NB4 (cell line): ENCODE results near the gene TAS2R42.
A peak's percentile ranks its signal among the peaks of the same experiment; 100 is the strongest.

Experiments used
- DNase-seq: peaks from one replicate; pipeline ENCODE4 v3.0.0; 2010; ENCODE audit warnings: low read depth
- H3K4me3 ChIP-seq: one replicate; pipeline ENCODE4 v1.5.1; 2011; ENCODE audit warnings: mild to moderate bottlenecking, low read depth, low read length, moderate library complexity
- MYC ChIP-seq: IDR thresholded peaks from 2 replicates; pipeline ENCODE4 v1.6.1; 2011; ENCODE audit warnings: low read depth, low read length
- POLR2A ChIP-seq: IDR thresholded peaks from 2 replicates; pipeline ENCODE4 v1.6.1; 2011; ENCODE audit warnings: mild to moderate bottlenecking; ENCODE audit not compliant: insufficient read length; ENCODE audit errors: extremely low read depth
- TF ChIP-seq, protein P1 (sequence below): IDR thresholded peaks from 2 replicates; pipeline ENCODE4 v1.6.1; 2011; ENCODE audit warnings: low read depth, low read length
- TF ChIP-seq, protein P2 (sequence below): IDR thresholded peaks from one replicate; pipeline ENCODE4 v1.5.1; 2012; ENCODE audit warnings: low read depth, low read length

Gene TAS2R42

DNA sequence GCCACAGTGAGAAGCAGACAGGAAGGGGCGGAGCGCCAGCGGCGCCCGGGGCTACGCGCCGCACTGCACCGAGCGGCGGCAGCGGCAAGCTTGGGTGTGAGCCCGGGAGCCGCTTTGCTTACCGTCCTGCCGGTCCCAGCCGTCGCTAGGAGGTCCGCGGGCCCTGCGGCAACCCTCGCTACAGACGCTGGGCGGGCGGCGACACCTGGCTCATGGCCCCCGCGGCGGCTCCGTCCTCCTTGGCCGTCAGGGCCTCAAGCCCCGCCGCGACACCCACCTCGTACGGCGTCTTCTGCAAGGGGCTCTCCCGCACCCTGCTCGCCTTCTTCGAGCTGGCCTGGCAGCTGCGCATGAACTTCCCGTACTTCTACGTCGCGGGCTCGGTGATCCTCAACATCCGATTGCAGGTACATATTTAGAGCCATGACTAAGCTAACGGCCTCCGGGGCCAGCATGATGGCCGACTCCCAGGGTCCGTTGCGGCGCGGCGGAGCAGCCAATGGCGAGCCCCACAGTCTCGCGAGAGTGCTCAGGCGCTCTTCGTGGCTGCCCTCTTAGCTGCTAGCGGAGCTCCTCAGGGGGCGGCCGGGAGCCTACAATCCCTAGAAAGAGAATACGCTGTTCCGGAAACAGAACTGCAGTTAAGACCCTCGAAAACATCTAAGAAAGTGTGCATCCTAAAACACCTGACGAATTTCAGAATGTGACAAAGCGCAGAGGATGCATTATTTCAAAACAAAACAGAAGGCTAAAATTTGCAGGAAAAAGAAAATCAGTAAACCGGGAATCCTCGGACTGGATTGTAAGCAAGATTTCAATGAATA, 15.4 kb downstream of the TAS2R42 start, which contains the start of gene SMIM10L1:
Gene SMIM10L1 (plus strand): TSS at position 50 of the 824 bp plus-strand sequence. CDS start 163 bp downstream, at position 213.
- H3K4me3 ChIP-seq = peak within 1 kb of the TSS; percentile 98
- peak; percentile 95 for DNase-seq
- TF ChIP-seq, protein P1, sequence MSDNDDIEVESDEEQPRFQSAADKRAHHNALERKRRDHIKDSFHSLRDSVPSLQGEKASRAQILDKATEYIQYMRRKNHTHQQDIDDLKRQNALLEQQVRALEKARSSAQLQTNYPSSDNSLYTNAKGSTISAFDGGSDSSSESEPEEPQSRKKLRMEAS = peak; percentile 55
- peak; percentile 76 for TF ChIP-seq POLR2A
- peak; percentile 19 for TF ChIP-seq MYC
- TF ChIP-seq, protein P2, sequence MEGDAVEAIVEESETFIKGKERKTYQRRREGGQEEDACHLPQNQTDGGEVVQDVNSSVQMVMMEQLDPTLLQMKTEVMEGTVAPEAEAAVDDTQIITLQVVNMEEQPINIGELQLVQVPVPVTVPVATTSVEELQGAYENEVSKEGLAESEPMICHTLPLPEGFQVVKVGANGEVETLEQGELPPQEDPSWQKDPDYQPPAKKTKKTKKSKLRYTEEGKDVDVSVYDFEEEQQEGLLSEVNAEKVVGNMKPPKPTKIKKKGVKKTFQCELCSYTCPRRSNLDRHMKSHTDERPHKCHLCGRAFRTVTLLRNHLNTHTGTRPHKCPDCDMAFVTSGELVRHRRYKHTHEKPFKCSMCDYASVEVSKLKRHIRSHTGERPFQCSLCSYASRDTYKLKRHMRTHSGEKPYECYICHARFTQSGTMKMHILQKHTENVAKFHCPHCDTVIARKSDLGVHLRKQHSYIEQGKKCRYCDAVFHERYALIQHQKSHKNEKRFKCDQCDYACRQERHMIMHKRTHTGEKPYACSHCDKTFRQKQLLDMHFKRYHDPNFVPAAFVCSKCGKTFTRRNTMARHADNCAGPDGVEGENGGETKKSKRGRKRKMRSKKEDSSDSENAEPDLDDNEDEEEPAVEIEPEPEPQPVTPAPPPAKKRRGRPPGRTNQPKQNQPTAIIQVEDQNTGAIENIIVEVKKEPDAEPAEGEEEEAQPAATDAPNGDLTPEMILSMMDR = no peak

DNA sequence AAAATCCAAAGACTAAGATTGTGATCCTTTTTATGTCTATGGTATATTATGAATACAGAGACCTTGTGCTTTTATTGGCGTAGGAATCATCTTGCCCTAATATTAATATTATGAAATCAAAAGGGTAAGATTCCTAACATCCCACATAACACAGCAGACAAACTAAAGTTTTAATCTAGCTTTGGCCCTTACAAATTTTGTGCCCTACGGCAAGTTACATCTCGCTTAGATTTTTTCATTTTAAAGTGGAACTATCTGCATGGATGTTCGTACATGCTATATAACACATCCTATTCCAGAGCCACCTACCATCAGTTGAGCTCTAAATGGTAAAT, 16.0 kb downstream of the TAS2R42 start:
- H3K4me3 ChIP-seq = peak overlapping the region; percentile 98
- no peak for DNase-seq
- TF ChIP-seq, protein P2 = no peak
- TF ChIP-seq, protein P1 = no peak
- TF ChIP-seq POLR2A (no peak), MYC (no peak)

DNA sequence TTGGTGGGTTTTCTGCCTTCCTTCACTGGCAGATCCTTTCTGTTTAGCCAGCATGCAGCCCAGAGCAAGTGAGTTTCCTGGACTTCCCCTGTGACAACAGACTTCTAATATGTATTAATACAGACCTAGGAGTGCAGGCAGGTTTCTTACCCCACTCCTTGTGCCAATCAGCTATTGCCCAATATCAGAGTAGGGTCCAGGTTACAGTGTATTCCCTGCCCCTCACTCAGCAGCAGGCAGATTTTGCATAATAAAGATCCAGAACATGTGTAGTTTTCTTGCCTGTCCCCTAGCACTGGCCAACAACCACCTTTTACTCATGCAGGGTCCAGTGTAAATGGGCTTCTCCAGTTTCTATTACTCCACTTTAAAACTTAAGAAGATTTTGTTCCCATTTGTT, 20.4 kb downstream of the TAS2R42 start:
- no peak for DNase-seq
- TF ChIP-seq MYC (no peak), POLR2A (no peak)
- TF ChIP-seq, protein P2 = no peak
- TF ChIP-seq, protein P1 = no peak
- no peak overlapping the region for H3K4me3 ChIP-seq

DNA sequence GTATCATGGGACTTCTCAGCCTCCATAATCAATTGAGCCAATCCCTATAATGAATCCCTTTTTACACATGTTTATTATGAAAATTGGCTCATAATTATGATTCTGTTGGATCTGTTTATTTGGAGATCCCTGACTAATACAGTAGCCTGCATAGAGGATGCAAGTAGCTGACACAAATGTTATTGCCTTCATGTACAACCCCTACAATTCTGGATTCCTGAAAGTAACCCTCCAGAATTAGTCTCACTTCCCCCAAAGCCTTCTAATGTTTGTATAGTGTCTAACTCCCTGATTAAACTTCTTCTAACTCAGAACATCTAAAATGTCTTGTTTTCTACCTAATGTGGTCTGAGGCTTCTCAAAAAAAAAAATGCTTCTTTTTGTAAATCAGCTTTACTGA, 22.4 kb downstream of the TAS2R42 start:
- no peak for DNase-seq
- TF ChIP-seq POLR2A = no peak
- no peak overlapping the region for H3K4me3 ChIP-seq

DNA sequence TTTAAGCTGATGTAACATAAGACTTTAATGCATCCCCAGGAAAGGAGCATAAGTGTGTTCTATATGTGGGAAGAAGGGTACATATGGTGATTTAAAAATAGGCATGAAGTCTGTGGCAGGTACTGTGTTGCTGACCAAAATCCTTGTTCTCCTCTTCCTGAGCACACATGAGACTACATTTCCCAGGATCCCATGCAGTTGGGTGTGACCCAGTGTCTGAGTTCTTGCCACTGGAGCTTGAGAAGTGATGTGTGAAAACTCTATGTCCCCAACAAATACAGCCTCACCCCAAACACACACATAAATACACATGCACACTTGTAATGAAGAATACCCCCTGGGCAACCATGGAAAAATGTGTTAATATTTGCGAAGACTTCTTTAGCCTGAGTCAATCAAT, 24.2 kb downstream of the TAS2R42 start:
- TF ChIP-seq, protein P1 = no peak
- TF ChIP-seq, protein P2 = no peak
- TF ChIP-seq POLR2A (no peak), MYC (no peak)
- H3K4me3 ChIP-seq = no peak overlapping the region
- no peak for DNase-seq

DNA sequence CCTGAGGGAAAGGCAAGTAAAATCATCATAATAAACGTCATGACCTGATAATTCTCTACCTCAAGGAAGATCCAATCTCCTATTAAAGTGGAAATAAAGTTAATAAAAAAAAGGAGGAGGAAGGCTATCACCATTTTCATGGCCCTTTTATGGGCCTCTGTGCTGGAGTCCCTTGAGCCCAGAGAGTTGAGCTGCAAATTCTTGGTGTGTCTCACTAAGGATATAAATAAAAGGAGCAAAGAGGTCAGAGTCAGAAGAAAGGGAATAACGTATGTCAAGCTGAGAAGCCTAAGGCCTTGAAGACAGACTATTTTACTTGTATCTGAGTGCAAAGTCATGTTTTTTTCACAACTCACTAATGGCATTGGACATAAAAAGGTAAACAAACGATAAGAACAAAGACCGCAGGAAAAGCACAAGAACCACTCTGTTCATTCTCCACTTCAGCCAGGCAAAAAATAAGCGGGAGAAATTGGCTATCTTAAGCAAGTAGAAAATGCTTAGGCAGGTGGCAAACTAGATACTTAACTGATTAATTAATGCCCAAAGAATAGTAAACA, 27.8 kb downstream of the TAS2R42 start:
- no peak for DNase-seq
- H3K4me3 ChIP-seq = no peak overlapping the region
- TF ChIP-seq, protein P2 = no peak
- TF ChIP-seq POLR2A (no peak), MYC (no peak)
- TF ChIP-seq, protein P1 = no peak
